ENCODE data around the gene CFAP77. TPM values are rescaled to one million over a fixed set of nuclear protein-coding genes. Genes with fewer than 3 reads are reported as not detected.

CFAP77 gene
- total RNA-seq, result not detected

DNA sequence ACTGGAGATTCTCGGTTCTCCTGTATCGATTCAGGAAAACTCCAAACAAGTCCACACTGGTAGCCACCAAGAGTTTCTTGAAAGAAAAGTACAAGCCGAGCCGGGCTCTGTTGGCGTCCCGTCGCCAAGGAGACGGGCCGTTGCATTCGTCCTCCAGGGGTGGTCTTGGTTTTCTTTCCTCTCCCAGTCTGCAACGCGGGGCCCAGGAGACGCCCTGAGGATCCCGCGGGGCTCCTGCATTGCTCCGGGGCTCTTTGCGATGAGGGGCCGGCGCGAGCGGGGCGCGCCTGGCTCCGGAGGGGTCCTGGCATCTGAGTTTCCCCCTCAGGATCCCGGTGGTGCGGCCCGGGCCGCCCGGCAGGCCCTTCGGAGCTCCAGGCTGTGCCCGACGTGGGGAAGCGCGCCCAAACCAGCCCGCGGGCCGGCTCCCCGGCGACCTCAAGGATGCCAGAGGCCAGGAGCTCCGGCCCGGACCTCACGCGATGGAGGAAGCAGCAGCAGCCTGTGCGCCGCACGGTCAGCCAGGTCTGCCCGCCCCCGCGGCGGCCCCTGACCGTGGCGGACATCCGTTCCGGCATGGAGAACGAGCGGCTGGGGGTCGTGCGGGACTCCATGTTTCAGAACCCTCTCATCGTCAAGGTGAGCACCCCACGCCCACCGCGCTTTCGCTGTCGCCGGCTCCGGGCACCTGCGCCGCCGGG, at the start of gene CFAP77:
TSS of gene CFAP77 (plus strand) at position 384 of the 701 bp plus-strand sequence. CDS start at position 445, 61 bp downstream.
- Histone ChIP-seq H3K4me1 (peaks cover 19 to 37% (median 24%) of the 10 kb centered on the region in 4 donors), H3K36me3 (no peaks in the 10 kb centered on the region), H3K9me3 (no peaks in the 10 kb centered on the region), H3K27ac (no peak within 1 kb of the TSS), H3K27me3 (peaks cover 60% of the 10 kb centered on the region), H3K4me3 (peak within 1 kb of the TSS; percentile 21 to 51 (median 32))
- 0 to 5% methylated on average over 1 to 44 of the region's 69 CpGs for WGBS, 2 donors (ENCODE audit: low coverage in 1 of 2)
- no peak for TF ChIP-seq POLR2A (IDR thresholded peaks at IDR 0.05)
- no peak for TF ChIP-seq EP300 (IDR thresholded peaks at IDR 0.05; ENCODE audit: low read depth)
- no peak for TF ChIP-seq POLR2AphosphoS5 (IDR thresholded peaks at IDR 0.05)
- TF ChIP-seq, protein P1, sequence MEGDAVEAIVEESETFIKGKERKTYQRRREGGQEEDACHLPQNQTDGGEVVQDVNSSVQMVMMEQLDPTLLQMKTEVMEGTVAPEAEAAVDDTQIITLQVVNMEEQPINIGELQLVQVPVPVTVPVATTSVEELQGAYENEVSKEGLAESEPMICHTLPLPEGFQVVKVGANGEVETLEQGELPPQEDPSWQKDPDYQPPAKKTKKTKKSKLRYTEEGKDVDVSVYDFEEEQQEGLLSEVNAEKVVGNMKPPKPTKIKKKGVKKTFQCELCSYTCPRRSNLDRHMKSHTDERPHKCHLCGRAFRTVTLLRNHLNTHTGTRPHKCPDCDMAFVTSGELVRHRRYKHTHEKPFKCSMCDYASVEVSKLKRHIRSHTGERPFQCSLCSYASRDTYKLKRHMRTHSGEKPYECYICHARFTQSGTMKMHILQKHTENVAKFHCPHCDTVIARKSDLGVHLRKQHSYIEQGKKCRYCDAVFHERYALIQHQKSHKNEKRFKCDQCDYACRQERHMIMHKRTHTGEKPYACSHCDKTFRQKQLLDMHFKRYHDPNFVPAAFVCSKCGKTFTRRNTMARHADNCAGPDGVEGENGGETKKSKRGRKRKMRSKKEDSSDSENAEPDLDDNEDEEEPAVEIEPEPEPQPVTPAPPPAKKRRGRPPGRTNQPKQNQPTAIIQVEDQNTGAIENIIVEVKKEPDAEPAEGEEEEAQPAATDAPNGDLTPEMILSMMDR (IDR thresholded peaks at IDR 0.05), result no peak
- intact Hi-C loops (cut with DNase I; ENCODE audit: low total_unique reads), result no loop called here
- in situ Hi-C loops (cut with MboI; ENCODE audit: low pct_ligation_motif_present in 1 of 4, low pct_unique_long_range_greater_than_20kb in 1 of 4, low sequenced_read_pairs in 3 of 4), result loop anchor here in 3 of 4 donors (10.0 to 25.0 kb wide), 2 partner anchors 395 to 402 kb away; no protein-coding TSS in a partner anchor
- DNase-seq, result peak; percentile 24

DNA sequence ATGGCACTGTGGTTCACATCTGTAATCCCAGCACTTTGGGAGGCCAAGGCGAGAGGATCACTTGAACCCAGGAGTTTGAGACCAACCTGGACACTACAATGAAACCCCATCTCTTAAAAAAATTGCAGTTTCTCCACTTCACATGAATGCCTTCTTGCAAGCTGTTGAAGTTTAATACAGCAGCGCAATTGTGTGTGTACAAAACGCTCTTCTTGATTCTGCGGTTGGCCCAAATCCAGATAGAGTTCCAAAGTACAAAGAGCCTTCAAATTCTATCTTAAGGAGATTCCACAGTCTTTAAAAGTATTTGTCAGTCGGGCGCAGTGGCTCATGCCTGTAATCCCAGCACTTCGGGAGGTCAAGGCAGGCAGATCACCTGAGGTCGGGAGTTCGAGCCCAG, 45.9 kb upstream of the CFAP77 start:
- TF ChIP-seq EP300 (IDR thresholded peaks at IDR 0.05; ENCODE audit: low read depth) (no peak), POLR2AphosphoS5 (IDR thresholded peaks at IDR 0.05) (no peak), POLR2A (IDR thresholded peaks at IDR 0.05) (no peak)
- TF ChIP-seq, protein P1 (IDR thresholded peaks at IDR 0.05), result no peak
- WGBS, 2 donors (ENCODE audit: low coverage in 1 of 2), result 71 to 90% methylated on average over 2 to 9 of the region's 9 CpGs
- H3K36me3 ChIP-seq, result no peaks in the 10 kb centered on the region
- H3K27me3 ChIP-seq, result no peaks in the 10 kb centered on the region
- intact Hi-C loops (cut with DNase I; ENCODE audit: low total_unique reads), result no loop called here
- no peaks in the 10 kb centered on the region for H3K4me1 ChIP-seq
- H3K4me3 ChIP-seq, result no peak overlapping the region
- H3K9me3 ChIP-seq, result no peaks in the 10 kb centered on the region
- in situ Hi-C loops (cut with MboI; ENCODE audit: low pct_ligation_motif_present in 1 of 4, low pct_unique_long_range_greater_than_20kb in 1 of 4, low sequenced_read_pairs in 3 of 4), result no loop called here
- no peak for DNase-seq
- no peak overlapping the region for H3K27ac ChIP-seq

DNA sequence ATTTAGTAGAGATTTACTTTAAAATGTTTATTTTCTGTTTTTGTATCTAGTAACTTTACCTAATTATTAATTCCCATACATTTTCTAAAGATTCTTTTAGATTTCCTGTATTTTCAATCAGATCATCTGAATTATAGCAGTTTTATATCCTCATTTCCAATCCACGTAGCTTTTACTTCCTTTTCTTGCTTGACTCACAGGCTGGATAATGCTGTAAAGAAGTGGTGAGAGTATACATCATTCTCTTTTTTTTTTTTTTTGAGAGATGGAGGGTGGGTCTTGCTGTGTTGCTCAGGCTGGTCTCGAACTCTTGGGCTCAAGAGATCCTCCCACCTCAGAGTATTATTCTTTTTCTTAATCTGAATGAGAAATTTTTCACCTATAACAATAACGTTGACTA, 44.0 kb upstream of the CFAP77 start:
- TF ChIP-seq EP300 (IDR thresholded peaks at IDR 0.05; ENCODE audit: low read depth) (no peak), POLR2AphosphoS5 (IDR thresholded peaks at IDR 0.05) (no peak), POLR2A (IDR thresholded peaks at IDR 0.05) (no peak)
- TF ChIP-seq, protein P1 (IDR thresholded peaks at IDR 0.05), result no peak
- no peak overlapping the region for H3K27ac ChIP-seq
- no peaks in the 10 kb centered on the region for H3K36me3 ChIP-seq
- H3K4me1 ChIP-seq, result no peaks in the 10 kb centered on the region
- no peaks in the 10 kb centered on the region for H3K9me3 ChIP-seq
- intact Hi-C loops (cut with DNase I; ENCODE audit: low total_unique reads), result no loop called here
- H3K4me3 ChIP-seq, result no peak overlapping the region
- WGBS, 2 donors (ENCODE audit: low coverage in 1 of 2), result 57 to 76% methylated on average over 3 of the region's 3 CpGs
- DNase-seq, result no peak
- in situ Hi-C loops (cut with MboI; ENCODE audit: low pct_ligation_motif_present in 1 of 4, low pct_unique_long_range_greater_than_20kb in 1 of 4, low sequenced_read_pairs in 3 of 4), result no loop called here
- H3K27me3 ChIP-seq, result no peaks in the 10 kb centered on the region

DNA sequence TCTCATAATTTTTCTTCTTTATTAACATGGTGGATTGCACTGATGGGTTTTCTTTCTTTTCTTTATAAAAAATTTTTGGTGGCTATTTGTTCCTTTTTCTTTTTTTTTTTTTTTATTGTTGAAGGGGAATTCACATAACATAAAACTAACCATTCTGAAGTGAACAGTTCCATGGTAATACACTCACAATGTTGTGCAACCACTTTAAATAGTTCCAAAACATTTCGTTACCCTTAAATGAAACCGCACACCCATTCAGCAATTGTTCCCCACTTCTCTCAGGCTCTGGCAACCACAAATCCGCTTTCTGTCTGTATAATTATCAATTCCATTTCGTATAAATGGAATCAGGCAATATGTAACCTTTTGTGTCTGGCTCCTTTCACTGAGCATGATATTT, 43.5 kb upstream of the CFAP77 start:
- DNase-seq, result no peak
- 82 to 96% methylated on average over 4 of the region's 4 CpGs for WGBS, 2 donors (ENCODE audit: low coverage in 1 of 2)
- intact Hi-C loops (cut with DNase I; ENCODE audit: low total_unique reads), result no loop called here
- in situ Hi-C loops (cut with MboI; ENCODE audit: low pct_ligation_motif_present in 1 of 4, low pct_unique_long_range_greater_than_20kb in 1 of 4, low sequenced_read_pairs in 3 of 4), result no loop called here
- Histone ChIP-seq H3K4me1 (no peaks in the 10 kb centered on the region), H3K9me3 (no peaks in the 10 kb centered on the region), H3K4me3 (no peak overlapping the region), H3K27ac (no peak overlapping the region), H3K27me3 (no peaks in the 10 kb centered on the region), H3K36me3 (no peaks in the 10 kb centered on the region)
- TF ChIP-seq POLR2AphosphoS5 (IDR thresholded peaks at IDR 0.05), result no peak
- TF ChIP-seq, protein P1 (IDR thresholded peaks at IDR 0.05), result no peak
- TF ChIP-seq POLR2A (IDR thresholded peaks at IDR 0.05), result no peak
- TF ChIP-seq EP300 (IDR thresholded peaks at IDR 0.05; ENCODE audit: low read depth), result no peak

Data from transverse colon (tissue), 4 donors.